GM20000 (cell line): ENCODE results near the gene USP5.

Experiments
- DNase-seq: peaks from one replicate; pipeline ENCODE4 v3.0.0; 2012; ENCODE audit warnings: low spot score
- TF ChIP-seq, protein P1 (sequence below): IDR thresholded peaks from 2 replicates; pipeline ENCODE4 v1.5.1; 2012; ENCODE audit warnings: mild to moderate bottlenecking, control low read depth; ENCODE audit errors: extremely low read depth, missing control alignments

USP5 gene

DNA sequence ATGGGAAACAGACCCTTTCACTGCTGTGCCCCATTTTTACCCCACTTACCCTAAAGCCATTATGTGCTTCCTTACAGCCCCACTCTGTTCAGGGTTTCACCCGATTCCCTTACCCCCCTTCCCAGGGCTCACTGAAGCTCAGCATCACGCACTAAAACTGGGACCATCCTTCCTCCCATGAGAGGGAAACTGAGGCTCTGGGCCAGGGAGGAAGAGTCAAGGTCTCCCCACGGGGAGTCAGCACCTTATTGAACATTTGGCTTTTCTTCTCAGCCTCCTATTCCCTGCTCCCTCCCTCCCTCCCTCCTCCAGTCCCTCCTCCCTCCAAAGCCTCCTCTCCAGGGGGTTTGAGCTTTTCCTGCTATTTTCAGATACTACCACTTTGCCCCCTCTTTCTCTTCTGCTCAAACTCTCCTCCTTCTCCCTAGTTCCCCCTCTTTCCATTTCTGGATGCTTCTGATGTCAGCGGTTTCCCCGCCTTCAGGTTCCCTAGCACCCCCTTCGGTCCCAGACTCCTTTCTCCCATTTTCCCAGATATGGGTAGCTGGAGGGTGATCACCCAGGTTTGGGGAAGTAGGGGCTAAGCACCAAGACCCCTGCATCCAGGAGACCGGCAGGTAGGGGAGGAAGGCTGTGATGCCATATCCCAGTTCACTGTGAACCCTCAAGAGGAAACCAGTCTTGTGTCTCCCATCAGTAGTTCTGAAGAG is 29.4 kb upstream of the USP5 start:
- no peak for DNase-seq
- TF ChIP-seq, protein P1, sequence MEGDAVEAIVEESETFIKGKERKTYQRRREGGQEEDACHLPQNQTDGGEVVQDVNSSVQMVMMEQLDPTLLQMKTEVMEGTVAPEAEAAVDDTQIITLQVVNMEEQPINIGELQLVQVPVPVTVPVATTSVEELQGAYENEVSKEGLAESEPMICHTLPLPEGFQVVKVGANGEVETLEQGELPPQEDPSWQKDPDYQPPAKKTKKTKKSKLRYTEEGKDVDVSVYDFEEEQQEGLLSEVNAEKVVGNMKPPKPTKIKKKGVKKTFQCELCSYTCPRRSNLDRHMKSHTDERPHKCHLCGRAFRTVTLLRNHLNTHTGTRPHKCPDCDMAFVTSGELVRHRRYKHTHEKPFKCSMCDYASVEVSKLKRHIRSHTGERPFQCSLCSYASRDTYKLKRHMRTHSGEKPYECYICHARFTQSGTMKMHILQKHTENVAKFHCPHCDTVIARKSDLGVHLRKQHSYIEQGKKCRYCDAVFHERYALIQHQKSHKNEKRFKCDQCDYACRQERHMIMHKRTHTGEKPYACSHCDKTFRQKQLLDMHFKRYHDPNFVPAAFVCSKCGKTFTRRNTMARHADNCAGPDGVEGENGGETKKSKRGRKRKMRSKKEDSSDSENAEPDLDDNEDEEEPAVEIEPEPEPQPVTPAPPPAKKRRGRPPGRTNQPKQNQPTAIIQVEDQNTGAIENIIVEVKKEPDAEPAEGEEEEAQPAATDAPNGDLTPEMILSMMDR = no peak

DNA sequence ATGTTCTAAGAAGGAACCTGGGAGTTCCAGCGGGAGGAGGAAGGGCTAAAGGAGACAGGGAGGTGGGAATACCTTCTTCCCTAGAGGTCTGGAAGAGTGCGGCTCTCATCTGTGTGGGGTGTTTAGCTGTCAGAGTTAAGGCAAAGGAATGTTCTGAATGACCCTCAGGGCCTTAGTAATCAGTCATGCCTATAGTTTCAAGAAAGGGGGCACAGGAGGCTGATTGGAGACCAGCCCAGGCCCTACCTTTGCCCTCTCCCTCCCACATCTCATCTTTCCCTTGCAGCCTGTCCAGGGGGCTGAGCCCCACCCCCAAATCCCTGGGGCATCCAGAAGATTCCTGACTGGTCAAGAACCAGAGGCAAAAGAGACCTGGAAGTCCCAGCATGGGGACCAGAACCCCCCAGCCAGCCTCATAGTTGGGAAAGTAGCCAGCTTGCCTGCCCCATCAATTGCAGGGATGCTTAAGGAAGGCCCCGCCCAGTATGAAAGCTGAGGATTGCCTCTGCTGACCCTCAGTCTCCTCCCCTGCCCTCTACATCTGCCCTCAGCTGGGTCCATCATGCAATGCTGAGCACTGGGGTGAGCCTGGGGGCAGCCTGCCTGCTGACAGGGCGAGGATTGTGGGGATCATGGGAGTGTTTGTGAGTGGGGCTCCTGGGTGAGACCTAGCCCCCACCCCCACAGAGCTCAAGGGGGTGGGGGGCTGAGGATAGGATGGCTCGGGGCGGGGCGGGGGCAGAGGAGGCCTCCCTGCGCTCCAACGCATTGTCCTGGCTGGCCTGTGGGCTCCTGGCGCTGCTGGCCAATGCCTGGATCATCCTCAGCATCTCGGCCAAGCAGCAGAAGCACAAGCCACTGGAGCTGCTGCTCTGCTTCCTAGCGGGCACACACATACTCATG is 28.5 kb upstream of the USP5 start:
- TF ChIP-seq, protein P1 = no peak
- no peak for DNase-seq

- no peak for DNase-seq
- TF ChIP-seq, protein P1 = no peak
Observed at GRCh38 chr12:6824085-6824775, 27.7 kb upstream of the USP5 start.

DNA sequence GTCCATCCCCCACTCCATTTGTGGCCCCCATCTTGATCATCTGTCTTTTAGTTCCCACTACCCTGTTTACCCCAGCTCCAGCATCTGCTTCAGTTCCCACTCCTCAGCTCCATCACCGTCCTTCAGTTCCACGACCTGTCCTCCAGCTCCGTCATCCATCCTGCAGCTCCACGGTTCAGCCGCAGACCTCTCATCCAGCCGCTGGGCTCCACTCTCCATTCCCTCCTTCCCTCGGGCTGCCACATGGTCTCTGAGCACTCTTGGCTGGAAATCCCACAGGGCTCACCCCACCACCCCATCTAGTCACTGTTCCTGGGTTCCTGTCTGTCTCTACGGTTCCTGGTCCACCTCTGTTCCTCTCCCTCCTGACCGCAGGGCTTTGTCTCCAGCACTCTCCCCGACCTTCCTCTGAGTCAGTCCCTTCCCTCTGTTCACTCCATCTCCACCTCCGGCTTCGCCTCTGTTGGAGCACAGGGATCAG is 27.0 kb upstream of the USP5 start:
- TF ChIP-seq, protein P1 = no peak
- DNase-seq = no peak

- TF ChIP-seq, protein P1 = peak; percentile 88
- DNase-seq = peak; percentile 94
Observed at GRCh38 chr12:6825398-6826124, 26.4 kb upstream of the USP5 start.

GRCh38 chr12:6826125-6826733 is 25.7 kb upstream of the USP5 start:
- DNase-seq = no peak
- TF ChIP-seq, protein P1 = no peak
